ENCODE results near the gene TACSTD2.

The TACSTD2 gene

GRCh38 chr1:58580186-58580585 lies 3.1 kb upstream of the TACSTD2 start:
- peaks cover 16% of the 10 kb centered on the region for H3K9me3 Mint-ChIP-seq
- H3K36me3 Mint-ChIP-seq (ENCODE audit: low read depth) = no peaks in the 10 kb centered on the region
- TF ChIP-seq CTCF (IDR thresholded peaks at IDR 0.05) = no peak
- H3K4me1 Mint-ChIP-seq = peaks cover 6% of the 10 kb centered on the region
- DNase-seq = no peak
- H3K4me3 Mint-ChIP-seq = no peak overlapping the region
- H3K27ac Mint-ChIP-seq = no peak overlapping the region
- H3K27me3 Mint-ChIP-seq (ENCODE audit: low read depth, poor library complexity) = peaks cover 67% of the 10 kb centered on the region

- Mint-ChIP-seq H3K27ac (no peak overlapping the region), H3K4me3 (peak overlapping the region; percentile 68), H3K27me3 (ENCODE audit: low read depth, poor library complexity) (peaks cover 74% of the 10 kb centered on the region), H3K9me3 (peaks cover 16% of the 10 kb centered on the region), H3K36me3 (ENCODE audit: low read depth) (no peaks in the 10 kb centered on the region), H3K4me1 (peaks cover 19% of the 10 kb centered on the region)
- TF ChIP-seq CTCF (IDR thresholded peaks at IDR 0.05) = no peak
- DNase-seq = no peak
Measured at GRCh38 chr1:58577654-58578030, 590 bp upstream of the TACSTD2 start.

- no peak for TF ChIP-seq CTCF (IDR thresholded peaks at IDR 0.05)
- Mint-ChIP-seq H3K4me3 (no peak overlapping the region), H3K27me3 (ENCODE audit: low read depth, poor library complexity) (peaks cover 84% of the 10 kb centered on the region), H3K27ac (no peak overlapping the region), H3K36me3 (ENCODE audit: low read depth) (no peaks in the 10 kb centered on the region), H3K4me1 (peaks cover 23% of the 10 kb centered on the region), H3K9me3 (peaks cover 16% of the 10 kb centered on the region)
- DNase-seq = no peak
Measured at GRCh38 chr1:58576325-58576726, 726 bp downstream of the TACSTD2 start.

GRCh38 chr1:58575551-58576324 lies 1.3 kb downstream of the TACSTD2 start:
- TF ChIP-seq CTCF (IDR thresholded peaks at IDR 0.05) = no peak
- H3K9me3 Mint-ChIP-seq = peaks cover 16% of the 10 kb centered on the region
- H3K4me1 Mint-ChIP-seq = peaks cover 23% of the 10 kb centered on the region
- H3K36me3 Mint-ChIP-seq (ENCODE audit: low read depth) = no peaks in the 10 kb centered on the region
- H3K27ac Mint-ChIP-seq = no peak overlapping the region
- peaks cover 90% of the 10 kb centered on the region for H3K27me3 Mint-ChIP-seq (ENCODE audit: low read depth, poor library complexity)
- no peak for DNase-seq
- H3K4me3 Mint-ChIP-seq = peak overlapping the region; percentile 37

- Mint-ChIP-seq H3K4me3 (no peak overlapping the region), H3K27me3 (ENCODE audit: low read depth, poor library complexity) (peaks cover 91% of the 10 kb centered on the region), H3K9me3 (peaks cover 16% of the 10 kb centered on the region), H3K4me1 (peaks cover 23% of the 10 kb centered on the region), H3K36me3 (ENCODE audit: low read depth) (no peaks in the 10 kb centered on the region), H3K27ac (no peak overlapping the region)
- TF ChIP-seq CTCF (IDR thresholded peaks at IDR 0.05) = no peak
- DNase-seq = no peak
Measured at GRCh38 chr1:58574816-58575215, 2.2 kb downstream of the TACSTD2 start.

Data from nephron progenitor cell (in vitro differentiated cells).